HG03460 (cell line): Measurements from ENCODE around the gene RBMS3.

Experiments used
- ATAC-seq: cut with Tn5 transposase; IDR thresholded peaks from one replicate; pipeline ENCODE4 v1.9.1; 2021; ENCODE audit not compliant: unreplicated experiment

The RBMS3 gene

DNA sequence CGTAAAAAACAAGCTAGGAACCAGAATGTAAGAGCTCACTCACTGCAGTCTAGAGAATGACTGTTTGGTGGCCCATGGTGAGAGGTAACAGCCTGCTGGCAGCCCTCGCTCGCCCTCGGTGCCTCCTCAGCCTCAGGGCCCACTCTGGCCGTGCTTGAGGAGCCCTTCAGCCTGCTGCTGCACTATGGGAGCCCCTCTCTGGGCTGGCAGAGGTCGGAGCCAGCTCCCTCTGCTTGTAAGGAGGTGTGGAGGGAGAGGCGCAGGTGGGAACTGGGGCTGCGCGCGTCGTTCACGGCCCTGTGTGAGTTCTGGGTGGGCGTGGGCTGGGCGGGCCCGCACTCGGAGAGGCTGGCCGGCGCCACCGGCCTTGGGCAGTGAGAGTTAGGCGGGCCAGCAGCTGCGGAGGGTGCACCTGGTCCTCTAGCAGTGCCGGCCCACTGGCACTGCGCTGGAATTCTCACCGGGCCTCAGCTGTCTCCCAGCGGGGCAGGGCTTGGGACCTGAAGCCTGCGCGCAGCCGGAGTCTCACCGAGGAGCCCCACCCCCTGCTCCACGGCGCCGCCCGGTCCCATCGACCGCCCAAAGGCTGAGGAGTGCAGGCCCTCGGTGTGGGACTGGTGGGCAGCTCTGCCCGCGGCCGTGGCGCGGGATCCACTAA, 420.6 kb downstream of the RBMS3 start:
- ATAC-seq: no peak

DNA sequence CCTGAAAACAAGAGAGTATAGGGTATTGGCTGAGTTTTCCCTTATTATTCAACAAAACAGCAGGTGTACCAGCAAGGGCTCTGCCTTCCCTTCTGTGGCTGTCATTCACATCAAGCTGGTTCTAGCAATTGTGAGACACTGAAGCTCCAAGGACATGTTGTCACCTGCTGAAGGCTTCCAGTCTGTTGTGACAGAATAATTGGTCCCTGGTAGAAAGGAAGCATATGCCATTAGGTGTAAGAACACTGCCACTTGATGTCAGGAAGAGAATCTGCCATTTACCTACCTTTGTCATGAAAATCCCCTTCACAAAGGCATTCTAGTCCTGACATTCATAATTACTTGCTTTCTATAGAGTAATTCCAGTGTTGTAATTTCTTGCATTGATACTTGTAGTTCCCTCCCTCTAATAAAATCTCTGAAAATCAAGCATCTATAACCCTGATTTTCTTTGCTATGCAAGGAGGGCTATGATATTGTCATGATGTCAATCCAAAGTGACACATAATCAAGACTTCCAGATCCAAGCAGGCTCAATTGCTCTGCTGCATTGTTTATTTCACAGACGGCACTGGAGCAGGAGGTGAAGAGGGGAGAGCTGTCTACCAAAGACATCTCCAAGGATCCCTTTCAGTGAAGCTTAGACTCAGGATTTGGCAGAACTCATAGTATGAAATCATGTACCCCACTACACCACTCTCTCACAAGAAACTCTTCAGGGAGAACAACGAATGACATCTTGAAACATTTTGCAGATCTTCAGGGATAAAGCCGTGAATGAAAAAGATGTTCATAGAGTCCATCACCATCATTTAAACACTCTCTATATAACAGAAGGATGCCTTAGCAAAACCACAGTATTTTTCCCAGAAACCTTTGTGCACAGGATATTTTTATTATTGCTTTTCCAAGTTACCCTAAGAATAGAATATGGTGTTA, 425.3 kb downstream of the RBMS3 start:
- ATAC-seq: no peak

DNA sequence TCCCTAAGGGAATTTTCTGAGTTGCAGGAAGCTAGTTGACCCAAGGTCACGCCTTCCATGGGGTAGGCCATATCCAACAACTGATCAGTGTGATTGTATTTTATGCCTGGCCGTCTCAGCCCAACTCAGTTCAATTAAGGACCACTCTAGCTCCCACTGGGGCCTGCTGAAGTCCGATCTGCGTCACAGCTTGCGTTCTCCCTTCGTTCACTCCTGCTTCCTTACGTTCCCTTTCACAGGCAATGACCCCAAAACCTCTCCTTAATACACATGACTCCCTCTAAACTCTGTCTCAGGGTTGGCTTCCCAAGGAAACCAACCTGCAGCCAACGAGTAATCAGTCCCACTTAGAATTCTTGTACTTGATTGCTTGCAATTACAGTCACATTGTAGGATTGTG, 428.0 kb downstream of the RBMS3 start:
- no peak for ATAC-seq

DNA sequence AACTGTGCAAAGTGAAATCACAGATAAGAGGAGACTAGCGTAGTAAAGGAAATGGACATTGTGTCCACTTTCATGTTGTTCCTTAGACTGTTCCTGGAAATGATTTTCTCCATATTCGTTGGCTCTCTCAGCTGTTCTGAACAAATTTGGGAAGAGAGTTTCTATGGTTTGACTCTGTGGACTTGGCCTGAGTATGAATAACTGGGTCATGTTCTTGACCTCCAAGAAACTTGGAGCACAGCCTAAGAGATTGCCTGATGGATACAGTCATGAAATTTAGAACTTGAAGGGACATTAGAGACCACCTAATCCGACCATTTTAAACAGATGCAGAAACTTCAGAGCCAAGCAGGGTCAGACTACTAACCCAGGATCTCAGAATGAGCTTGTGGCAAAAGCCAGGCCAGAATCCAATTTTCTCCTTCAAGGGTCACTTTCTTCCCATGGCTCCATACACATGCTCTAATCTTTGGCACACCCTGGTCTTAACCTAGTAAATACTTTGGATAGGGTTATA, 430.4 kb downstream of the RBMS3 start:
- ATAC-seq: no peak

- ATAC-seq: no peak
Measured at GRCh38 chr3:29716213-29716612, 435.3 kb downstream of the RBMS3 start.

- no peak for ATAC-seq
Measured at GRCh38 chr3:29718661-29719065, 437.8 kb downstream of the RBMS3 start.

DNA sequence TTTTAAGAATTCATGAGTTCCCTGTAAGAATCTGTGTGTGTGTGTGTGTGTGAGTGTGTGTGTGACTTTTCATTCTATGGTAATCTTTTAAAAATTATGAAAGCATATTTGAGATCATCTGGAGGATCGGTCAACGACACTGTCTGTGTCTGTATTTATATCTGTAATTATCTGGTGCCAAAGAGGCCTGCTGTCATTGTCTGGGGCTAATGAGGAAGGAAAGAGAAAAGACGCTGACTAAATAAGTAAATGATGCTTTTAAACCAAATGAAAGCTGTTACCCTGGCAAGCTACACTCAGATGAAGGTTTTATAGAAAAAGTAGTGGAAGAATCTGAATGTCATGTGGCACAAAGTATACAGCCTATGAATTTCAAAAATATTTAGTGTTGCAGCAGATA, 439.8 kb downstream of the RBMS3 start:
- ATAC-seq: no peak

DNA sequence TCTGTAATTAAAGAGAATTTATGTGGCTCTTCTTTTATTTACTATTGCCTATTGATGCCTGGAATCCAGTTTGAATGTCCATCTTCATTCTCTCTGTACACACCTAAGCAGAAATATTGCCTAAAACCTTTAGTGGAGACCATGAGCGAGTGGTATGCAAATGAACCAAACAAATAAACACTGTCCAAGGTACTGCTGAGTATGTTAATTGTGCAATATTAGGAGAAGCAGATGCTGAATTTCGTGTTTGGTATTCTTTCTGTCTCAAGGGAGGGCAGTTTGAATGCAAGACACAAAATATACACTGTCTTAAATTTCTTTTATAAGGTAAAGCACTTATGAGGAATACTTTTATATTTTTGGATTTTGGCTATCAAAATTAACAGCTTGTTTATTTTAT, 440.9 kb downstream of the RBMS3 start:
- no peak for ATAC-seq

- no peak for ATAC-seq
Measured at GRCh38 chr3:29731050-29731449, 450.2 kb downstream of the RBMS3 start.

DNA sequence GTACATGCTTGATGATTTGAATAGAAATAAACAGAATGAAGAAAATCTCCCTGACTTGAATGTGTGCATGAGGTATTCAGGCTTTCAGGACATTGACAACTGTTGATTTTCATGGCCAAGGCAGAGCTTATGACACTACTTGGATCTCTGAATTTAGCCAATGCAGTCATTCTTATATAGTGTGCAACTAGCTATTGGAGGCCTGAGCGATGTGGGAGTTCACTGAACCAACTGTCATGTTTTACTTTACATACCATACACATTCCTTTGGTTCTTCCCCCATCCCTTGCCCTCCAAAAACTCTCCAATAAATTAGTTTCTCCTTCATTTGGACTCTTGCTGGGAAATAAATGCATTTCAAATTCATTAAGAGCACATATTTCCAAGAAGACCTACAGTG, 460.4 kb downstream of the RBMS3 start:
- ATAC-seq: no peak

GRCh38 chr3:29745232-29745870, 464.5 kb downstream of the RBMS3 start:
- no peak for ATAC-seq

- no peak for ATAC-seq
Measured at GRCh38 chr3:29746163-29746760, 465.4 kb downstream of the RBMS3 start.

DNA sequence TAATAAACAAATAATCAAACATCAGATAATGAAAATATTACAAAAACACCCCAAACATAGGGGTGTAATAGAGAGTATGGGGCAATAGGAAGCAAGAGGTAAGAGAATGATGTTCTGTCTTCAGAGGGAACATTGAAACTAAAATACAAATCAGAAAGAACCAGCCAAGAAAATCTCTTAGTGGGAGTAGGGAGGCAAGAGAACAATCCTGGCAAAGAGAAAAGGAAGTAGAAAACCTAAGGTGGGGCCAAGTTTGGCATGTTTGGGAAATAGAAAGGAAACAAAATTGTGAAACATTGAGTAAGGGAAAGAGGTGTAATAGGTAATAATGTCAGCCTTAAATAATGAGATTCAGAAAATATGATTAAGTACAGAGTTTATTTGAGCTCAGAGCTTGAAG, 467.1 kb downstream of the RBMS3 start:
- ATAC-seq: no peak

DNA sequence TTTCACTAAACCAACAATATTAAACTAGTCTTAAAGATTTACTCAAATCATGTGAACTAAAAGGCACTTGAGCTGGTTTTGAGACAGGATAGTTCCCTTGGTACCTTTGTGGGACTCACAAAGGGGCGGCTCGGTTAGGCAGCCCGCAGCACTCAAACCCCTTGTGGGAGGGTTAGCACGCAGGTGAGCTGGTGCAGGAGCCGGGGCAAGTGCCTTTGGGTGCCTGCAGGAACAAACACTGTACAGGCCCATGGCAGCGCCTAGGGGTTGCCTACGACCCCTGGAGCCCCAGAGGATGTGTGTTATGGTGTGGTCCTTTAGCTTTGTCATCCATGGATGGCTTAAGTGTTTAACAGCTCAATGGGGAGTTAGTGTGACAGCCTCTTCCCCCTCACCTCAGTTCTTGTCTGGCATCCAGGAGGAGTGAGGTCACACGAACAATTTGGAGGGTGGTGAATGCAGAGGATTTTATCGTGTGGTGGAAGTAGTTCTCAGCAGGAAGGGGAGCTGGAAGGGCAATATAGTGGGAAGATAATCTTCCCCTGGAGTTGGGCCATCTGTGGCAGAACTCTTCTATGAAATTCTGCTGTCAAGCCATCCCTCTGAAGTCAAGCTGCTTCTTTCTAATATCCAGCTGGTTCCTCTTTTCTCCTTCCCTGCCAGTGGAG, 470.9 kb downstream of the RBMS3 start:
- no peak for ATAC-seq

GRCh38 chr3:29754346-29754745, 473.5 kb downstream of the RBMS3 start:
- no peak for ATAC-seq

DNA sequence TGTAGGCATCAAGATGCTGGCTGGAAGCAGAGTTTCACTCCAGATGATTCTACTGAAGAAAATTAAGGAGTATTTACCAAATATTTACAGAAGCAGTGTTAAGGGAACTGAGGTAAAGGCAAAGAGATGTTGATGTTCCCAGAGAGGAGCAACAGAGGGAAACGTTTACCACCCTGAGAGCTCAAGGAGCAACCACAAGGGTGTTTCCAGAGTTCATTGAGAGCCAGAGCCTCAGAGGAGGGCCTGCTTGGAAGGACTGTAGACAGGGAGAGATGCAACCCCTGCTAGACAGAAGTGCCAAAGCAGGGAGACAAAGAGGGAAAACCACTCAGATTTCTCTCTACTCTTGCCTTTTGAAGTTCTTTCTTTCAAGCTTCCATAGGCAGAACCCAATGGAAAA, 474.5 kb downstream of the RBMS3 start:
- no peak for ATAC-seq

GRCh38 chr3:29757054-29757777, 476.3 kb downstream of the RBMS3 start:
- ATAC-seq: no peak

- no peak for ATAC-seq
Measured at GRCh38 chr3:29758108-29758433, 477.2 kb downstream of the RBMS3 start.

DNA sequence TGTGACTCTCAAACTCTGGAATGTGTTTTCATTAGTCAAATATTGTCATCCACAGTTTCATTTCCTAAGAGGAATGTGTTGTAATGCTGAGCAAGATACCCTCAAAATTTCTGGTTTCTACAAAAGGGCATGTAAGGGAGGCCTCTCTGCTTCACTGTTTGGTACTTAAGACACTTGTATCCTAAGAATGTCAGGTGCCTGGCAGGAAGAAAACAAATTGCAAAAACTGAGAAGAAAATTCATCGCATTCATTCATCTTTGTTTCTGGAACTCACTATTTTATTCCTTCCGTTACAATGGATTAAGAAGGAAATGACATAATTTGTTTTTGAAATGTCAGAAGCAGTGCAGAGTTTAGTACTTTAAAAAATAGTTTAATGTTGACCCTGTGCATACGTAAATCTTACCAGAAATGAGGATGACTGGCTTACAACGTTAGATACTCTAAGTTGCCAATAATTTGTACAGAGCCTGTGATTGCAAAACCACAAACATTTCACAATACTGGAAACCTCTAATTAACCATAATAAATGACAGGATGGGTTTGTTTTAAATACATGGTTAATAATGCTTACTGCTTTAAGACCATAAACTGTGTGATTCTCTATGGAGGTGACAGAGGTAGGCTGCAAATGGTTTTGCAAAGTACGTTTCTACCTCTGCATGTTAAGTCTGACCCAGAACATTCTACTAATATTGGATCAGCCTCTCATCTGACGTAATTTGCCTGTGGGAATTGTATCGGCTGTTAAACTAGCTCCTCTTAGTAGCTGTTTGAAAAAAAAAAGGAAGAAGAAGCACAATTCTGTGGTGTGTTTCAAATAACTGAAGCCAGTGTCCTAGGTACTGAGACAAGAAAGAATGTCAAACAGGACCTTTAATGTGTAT, 477.8 kb downstream of the RBMS3 start:
- no peak for ATAC-seq
